Body of pancreas (tissue), 4 donors: ENCODE data around the gene SCGB1A1. TPM values are rescaled to one million over a fixed set of nuclear protein-coding genes. Genes with fewer than 3 reads are reported as not detected.

ENCODE experiments used
- ATAC-seq: fragments of 150-250 bp; one replicate; pipeline ENCODE4 v1.9.1; 2016
- DNase-seq, 4 donors: peaks; one replicate each; pipeline ENCODE4 v3.0.0-alpha.2; 2019
- H3K27ac ChIP-seq, 4 donors: fragments of 200-600 bp; sonication (generic); 1 replicate in 3 of 4; 2 replicates in 1 of 4; pipeline versions ENCODE4 v1.5.1 to v1.6.1; 2016 to 2019; ENCODE audit warnings: mild to moderate bottlenecking in 1 of 4, mixed read lengths in 1 of 4, moderate library complexity in 1 of 4
- H3K27me3 ChIP-seq, 2 donors: fragments of 200-600 bp; sonication (generic); one replicate each; pipeline ENCODE4 v1.6.0; 2016; ENCODE audit warnings: mild to moderate bottlenecking in 1 of 2
- H3K36me3 ChIP-seq, 2 donors: fragments of 200-600 bp; sonication (generic); replicated peaks in 1 of 2; 2 replicates each; pipeline ENCODE4 v1.5.1; 2016; ENCODE audit warnings: low read depth in 2 of 2; ENCODE audit not compliant: insufficient read depth in 1 of 2
- H3K4me1 ChIP-seq: fragments of 200-600 bp; sonication (generic); one replicate; pipeline ENCODE4 v1.6.0; 2016
- H3K4me3 ChIP-seq, 2 donors: fragments of 200-600 bp; sonication (generic); 1 replicate in 1 of 2; 2 replicates in 1 of 2; pipeline ENCODE4 v1.5.1; 2016 to 2019
- H3K9me3 ChIP-seq, 3 donors: fragments of 200-600 bp; sonication (generic); 1 replicate in 2 of 3; 2 replicates in 1 of 3; pipeline ENCODE4 v1.5.1; 2016
- POLR2A ChIP-seq, 3 donors: fragments of 450-650 bp; IDR thresholded peaks; one replicate each; pipeline ENCODE4 v1.6.1; 2016; ENCODE audit warnings: antibody characterized with exemption in 3 of 3, mild to moderate bottlenecking in 2 of 3
- WGBS, 2 donors: methylation state at CpG; one replicate each; pipeline ENCODE4 v1.1.5; 2017; 5-methylcytosine and 5-hydroxymethylcytosine counted together
- intact Hi-C: fragments of 100-400 bp; cut with DNase I; formaldehyde crosslinking; loops from one replicate; pipeline ENCODE4 v1.15.1; 2023
- total RNA-seq, 2 donors: library from RNA; depleted of rRNA; stranded (reverse); fragments of >200 nt; gene quantifications; one replicate each; pipeline ENCODE4 v1.1.0, GENCODE V29; 2016
- TF ChIP-seq, protein P1 (sequence below), 7 experiments: fragments of 450-650 bp in 4 of 7; fragments of 200-600 bp in 3 of 7; sonication (generic) in 3 of 7; IDR thresholded peaks; one replicate each; pipeline ENCODE4 v1.5.1; 2016 to 2019; ENCODE audit warnings: antibody characterized with exemption in 7 of 7

SCGB1A1 gene
- total RNA-seq, 2 donors from 2014 or later = not detected

- ATAC-seq (no peak), DNase-seq (no peak)
- TF ChIP-seq POLR2A (IDR thresholded peaks at IDR 0.05) = no peak
- TF ChIP-seq, protein P1, sequence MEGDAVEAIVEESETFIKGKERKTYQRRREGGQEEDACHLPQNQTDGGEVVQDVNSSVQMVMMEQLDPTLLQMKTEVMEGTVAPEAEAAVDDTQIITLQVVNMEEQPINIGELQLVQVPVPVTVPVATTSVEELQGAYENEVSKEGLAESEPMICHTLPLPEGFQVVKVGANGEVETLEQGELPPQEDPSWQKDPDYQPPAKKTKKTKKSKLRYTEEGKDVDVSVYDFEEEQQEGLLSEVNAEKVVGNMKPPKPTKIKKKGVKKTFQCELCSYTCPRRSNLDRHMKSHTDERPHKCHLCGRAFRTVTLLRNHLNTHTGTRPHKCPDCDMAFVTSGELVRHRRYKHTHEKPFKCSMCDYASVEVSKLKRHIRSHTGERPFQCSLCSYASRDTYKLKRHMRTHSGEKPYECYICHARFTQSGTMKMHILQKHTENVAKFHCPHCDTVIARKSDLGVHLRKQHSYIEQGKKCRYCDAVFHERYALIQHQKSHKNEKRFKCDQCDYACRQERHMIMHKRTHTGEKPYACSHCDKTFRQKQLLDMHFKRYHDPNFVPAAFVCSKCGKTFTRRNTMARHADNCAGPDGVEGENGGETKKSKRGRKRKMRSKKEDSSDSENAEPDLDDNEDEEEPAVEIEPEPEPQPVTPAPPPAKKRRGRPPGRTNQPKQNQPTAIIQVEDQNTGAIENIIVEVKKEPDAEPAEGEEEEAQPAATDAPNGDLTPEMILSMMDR (IDR thresholded peaks at IDR 0.05) = no peak
- intact Hi-C loops = no loop called here
- Histone ChIP-seq H3K27me3 (no peaks in the 10 kb centered on the region), H3K27ac (no peak overlapping the region), H3K4me3 (no peak overlapping the region), H3K9me3 (no peaks in the 10 kb centered on the region), H3K36me3 (no peaks in the 10 kb centered on the region), H3K4me1 (peaks cover 6% of the 10 kb centered on the region)
- 57 to 83% methylated on average over 3 of the region's 3 CpGs for WGBS, 2 donors
Measured at GRCh38 chr11:62392506-62392905, 26.3 kb upstream of the SCGB1A1 start.

GRCh38 chr11:62393061-62393611 lies 25.7 kb upstream of the SCGB1A1 start:
- no peak for ATAC-seq

DNA sequence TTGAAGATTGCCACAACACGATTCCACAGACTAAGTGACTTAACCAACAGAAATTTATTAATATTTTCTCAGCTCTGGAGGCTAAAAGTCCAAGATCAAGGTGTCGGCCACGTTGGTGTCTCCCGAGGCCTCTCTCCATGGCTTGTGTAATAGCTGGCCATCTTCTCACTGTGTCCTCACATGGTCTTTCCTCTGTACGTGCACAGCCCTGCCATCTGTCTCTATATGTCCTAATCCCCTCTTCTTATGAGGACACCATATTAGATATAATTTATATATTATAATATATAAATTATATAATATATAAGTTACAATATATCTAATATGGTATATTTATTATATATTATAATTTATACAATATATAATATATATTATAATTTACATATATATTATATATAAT lies 25.1 kb upstream of the SCGB1A1 start:
- peaks cover 6% of the 10 kb centered on the region for H3K4me1 ChIP-seq
- DNase-seq = no peak
- TF ChIP-seq POLR2A (IDR thresholded peaks at IDR 0.05) = no peak
- TF ChIP-seq, protein P1 (IDR thresholded peaks at IDR 0.05) = no peak
- no peak overlapping the region for H3K4me3 ChIP-seq
- no peak for ATAC-seq
- H3K9me3 ChIP-seq = no peaks in the 10 kb centered on the region
- 61 to 69% methylated on average over 5 of the region's 5 CpGs for WGBS, 2 donors
- intact Hi-C loops = no loop called here
- no peak overlapping the region for H3K27ac ChIP-seq
- no peaks in the 10 kb centered on the region for H3K36me3 ChIP-seq
- no peaks in the 10 kb centered on the region for H3K27me3 ChIP-seq

More at GRCh38 chr11:62393061-62393611, 25.7 kb upstream of the SCGB1A1 start:
- H3K27me3 ChIP-seq = no peaks in the 10 kb centered on the region
- peaks cover 6% of the 10 kb centered on the region for H3K4me1 ChIP-seq
- no peaks in the 10 kb centered on the region for H3K36me3 ChIP-seq
- intact Hi-C loops = no loop called here
- 50 to 51% methylated on average over 11 to 12 of the region's 12 CpGs for WGBS, 2 donors
- no peaks in the 10 kb centered on the region for H3K9me3 ChIP-seq
- no peak for DNase-seq
- no peak overlapping the region for H3K27ac ChIP-seq
- TF ChIP-seq POLR2A (IDR thresholded peaks at IDR 0.05) = no peak
- TF ChIP-seq, protein P1 (IDR thresholded peaks at IDR 0.05) = peak in 3 of 7 experiments; percentile 7 to 19 (median 15)
- H3K4me3 ChIP-seq = no peak overlapping the region

DNA sequence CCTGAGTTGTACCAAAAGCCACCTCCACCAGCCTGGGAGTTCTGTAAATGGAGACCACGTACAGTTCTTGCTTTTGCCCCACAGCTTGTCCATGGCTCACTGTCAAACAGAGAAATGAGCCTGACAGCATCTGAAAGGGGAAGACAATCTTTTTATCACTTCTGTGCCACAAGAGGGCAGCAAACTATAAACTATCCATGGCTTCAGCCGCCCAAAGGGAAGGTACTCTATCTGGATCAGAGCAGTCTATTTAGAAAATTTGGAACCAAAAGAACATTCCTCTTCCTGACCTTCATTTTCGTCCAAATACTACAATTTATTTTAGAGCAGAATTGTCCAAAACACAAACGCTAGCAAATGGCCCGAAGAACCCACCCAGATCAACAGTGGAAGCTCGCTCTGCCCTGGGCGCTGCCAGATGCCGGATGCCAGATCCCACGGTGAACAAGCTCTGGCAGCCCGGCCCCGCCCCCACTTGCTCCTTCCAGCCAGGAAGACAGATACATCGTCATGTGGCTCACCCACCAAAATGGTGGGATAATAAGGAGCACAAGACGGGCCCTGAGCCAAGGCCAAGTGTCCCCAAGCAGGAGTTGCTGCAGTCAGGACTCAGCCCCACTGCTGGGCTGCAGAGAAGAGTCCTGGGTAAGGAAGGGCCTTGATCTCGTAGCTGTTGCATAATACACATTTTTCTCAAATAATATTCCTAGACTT lies 23.9 kb upstream of the SCGB1A1 start:
- TF ChIP-seq POLR2A (IDR thresholded peaks at IDR 0.05) = no peak
- TF ChIP-seq, protein P1 (IDR thresholded peaks at IDR 0.05) = peak; percentile 35 to 74 (median 67)
- no peaks in the 10 kb centered on the region for H3K27me3 ChIP-seq
- intact Hi-C loops = no loop called here
- peak; percentile 84 for ATAC-seq
- 6 to 10% methylated on average over 14 of the region's 14 CpGs for WGBS, 2 donors
- H3K36me3 ChIP-seq = no peaks in the 10 kb centered on the region
- H3K9me3 ChIP-seq = no peaks in the 10 kb centered on the region
- peaks cover 8% of the 10 kb centered on the region for H3K4me1 ChIP-seq
- H3K4me3 ChIP-seq = no peak overlapping the region
- H3K27ac ChIP-seq = peak overlapping the region; percentile 22 to 54 (median 34)
- peak; percentile 64 to 82 (median 80) for DNase-seq
